Germinal center (tissue), 1 donor: Measurements from ENCODE around the gene CD8B.

Source experiments
- DNase-seq: peaks from one replicate; pipeline ENCODE4 v3.0.0; 2012; ENCODE audit warnings: mixed read lengths, low spot score

Gene CD8B

GRCh38 chr2:86774862-86775261 lies 86.8 kb downstream of the CD8B start:
- DNase-seq = no peak

- DNase-seq = no peak
Observed at GRCh38 chr2:86772611-86773010, 89.1 kb downstream of the CD8B start.

- no peak for DNase-seq
Observed at GRCh38 chr2:86770816-86771301, 90.8 kb downstream of the CD8B start.

GRCh38 chr2:86769838-86770237 lies 91.8 kb downstream of the CD8B start:
- DNase-seq = no peak

GRCh38 chr2:86768189-86768949 lies 93.3 kb downstream of the CD8B start:
- no peak for DNase-seq
